Lower leg skin (tissue), 3 donors: ENCODE data around the gene ZMYM4.

Experiments used
- POLR2A ChIP-seq, 2 donors: fragments of 450-650 bp; IDR thresholded peaks; one replicate each; pipeline ENCODE4 v1.6.1; 2016 to 2017; ENCODE audit warnings: antibody characterized with exemption in 2 of 2, mild to moderate bottlenecking in 1 of 2, moderate library complexity in 1 of 2
- TF ChIP-seq, protein P1 (sequence below), 3 donors: fragments of 450-650 bp; IDR thresholded peaks; one replicate each; pipeline ENCODE4 v1.5.1; 2016; ENCODE audit warnings: antibody characterized with exemption in 3 of 3, mild to moderate bottlenecking in 3 of 3, moderate library complexity in 2 of 3

DNA sequence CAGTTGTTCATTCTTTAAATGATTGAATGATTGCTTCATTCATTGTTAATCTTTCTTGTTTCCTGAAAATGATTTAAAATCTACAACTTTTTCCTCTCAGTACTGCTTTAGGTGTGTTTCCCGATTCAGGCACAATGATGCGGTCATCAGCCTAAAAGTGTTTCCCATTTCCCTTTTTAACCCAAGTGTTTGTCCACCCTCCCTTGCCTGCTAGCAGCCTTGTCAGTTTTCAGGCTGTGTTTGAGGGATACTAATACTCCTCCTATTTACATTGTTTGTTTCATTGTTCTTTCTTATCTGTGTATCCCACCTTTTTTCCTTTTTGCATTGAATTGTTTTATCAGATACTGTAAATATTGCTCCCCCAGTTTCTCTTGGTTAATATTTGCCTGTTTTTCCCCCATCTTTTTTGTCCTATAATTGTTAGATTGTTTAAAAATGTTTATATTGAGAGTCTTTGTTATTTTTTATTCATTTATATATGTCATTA is 157.6 kb downstream of the ZMYM4 start:
- TF ChIP-seq, protein P1, sequence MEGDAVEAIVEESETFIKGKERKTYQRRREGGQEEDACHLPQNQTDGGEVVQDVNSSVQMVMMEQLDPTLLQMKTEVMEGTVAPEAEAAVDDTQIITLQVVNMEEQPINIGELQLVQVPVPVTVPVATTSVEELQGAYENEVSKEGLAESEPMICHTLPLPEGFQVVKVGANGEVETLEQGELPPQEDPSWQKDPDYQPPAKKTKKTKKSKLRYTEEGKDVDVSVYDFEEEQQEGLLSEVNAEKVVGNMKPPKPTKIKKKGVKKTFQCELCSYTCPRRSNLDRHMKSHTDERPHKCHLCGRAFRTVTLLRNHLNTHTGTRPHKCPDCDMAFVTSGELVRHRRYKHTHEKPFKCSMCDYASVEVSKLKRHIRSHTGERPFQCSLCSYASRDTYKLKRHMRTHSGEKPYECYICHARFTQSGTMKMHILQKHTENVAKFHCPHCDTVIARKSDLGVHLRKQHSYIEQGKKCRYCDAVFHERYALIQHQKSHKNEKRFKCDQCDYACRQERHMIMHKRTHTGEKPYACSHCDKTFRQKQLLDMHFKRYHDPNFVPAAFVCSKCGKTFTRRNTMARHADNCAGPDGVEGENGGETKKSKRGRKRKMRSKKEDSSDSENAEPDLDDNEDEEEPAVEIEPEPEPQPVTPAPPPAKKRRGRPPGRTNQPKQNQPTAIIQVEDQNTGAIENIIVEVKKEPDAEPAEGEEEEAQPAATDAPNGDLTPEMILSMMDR (IDR thresholded peaks at IDR 0.05) = no peak
- no peak for TF ChIP-seq POLR2A (IDR thresholded peaks at IDR 0.05)
